Sigmoid colon (tissue), 4 donors: ENCODE data around the gene ANKS1A.

Source experiments
- POLR2A ChIP-seq, 2 donors: fragments of 450-650 bp; IDR thresholded peaks; one replicate each; pipeline ENCODE4 v1.6.1; 2016; ENCODE audit warnings: antibody characterized with exemption in 2 of 2, mild to moderate bottlenecking in 2 of 2, moderate library complexity in 2 of 2
- POLR2AphosphoS5 ChIP-seq, 4 donors: sonication (generic); formaldehyde crosslinking; IDR thresholded peaks; one replicate each; pipeline ENCODE4 v1.6.1; 2017; ENCODE audit warnings: antibody characterized with exemption in 4 of 4
- TF ChIP-seq, protein P1 (sequence below), 4 experiments: fragments of 450-650 bp in 3 of 4; fragments of 200-600 bp in 1 of 4; IDR thresholded peaks; one replicate each; pipeline ENCODE4 v1.5.1; 2016 to 2019; ENCODE audit warnings: antibody characterized with exemption in 4 of 4, mild to moderate bottlenecking in 3 of 4, moderate library complexity in 2 of 4

DNA sequence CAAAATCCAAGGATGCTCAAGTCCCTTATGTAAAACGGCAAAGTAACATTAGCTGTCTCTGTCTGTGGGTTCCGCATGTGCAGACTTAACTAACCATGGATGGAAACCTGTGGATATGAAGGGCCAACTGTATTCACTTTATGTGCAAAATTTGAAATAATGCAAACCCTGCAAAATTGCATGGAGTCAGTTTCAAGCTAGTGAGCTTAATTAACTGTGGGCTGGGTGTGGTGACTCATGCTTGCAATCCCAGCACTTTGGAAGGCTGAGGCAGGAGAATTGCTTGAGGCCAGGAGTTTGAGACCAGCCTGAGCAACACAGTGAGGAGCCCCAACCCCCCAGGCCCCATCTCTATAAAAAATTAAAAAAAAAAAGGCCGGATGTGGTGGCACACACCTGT, 81.4 kb downstream of the ANKS1A start:
- TF ChIP-seq, protein P1, sequence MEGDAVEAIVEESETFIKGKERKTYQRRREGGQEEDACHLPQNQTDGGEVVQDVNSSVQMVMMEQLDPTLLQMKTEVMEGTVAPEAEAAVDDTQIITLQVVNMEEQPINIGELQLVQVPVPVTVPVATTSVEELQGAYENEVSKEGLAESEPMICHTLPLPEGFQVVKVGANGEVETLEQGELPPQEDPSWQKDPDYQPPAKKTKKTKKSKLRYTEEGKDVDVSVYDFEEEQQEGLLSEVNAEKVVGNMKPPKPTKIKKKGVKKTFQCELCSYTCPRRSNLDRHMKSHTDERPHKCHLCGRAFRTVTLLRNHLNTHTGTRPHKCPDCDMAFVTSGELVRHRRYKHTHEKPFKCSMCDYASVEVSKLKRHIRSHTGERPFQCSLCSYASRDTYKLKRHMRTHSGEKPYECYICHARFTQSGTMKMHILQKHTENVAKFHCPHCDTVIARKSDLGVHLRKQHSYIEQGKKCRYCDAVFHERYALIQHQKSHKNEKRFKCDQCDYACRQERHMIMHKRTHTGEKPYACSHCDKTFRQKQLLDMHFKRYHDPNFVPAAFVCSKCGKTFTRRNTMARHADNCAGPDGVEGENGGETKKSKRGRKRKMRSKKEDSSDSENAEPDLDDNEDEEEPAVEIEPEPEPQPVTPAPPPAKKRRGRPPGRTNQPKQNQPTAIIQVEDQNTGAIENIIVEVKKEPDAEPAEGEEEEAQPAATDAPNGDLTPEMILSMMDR (IDR thresholded peaks at IDR 0.05), result no peak
- TF ChIP-seq POLR2A (IDR thresholded peaks at IDR 0.05) (no peak), POLR2AphosphoS5 (IDR thresholded peaks at IDR 0.05) (no peak)
